HG03378 (cell line): ENCODE measurements around the gene GOLT1A.

ENCODE experiments used
- ATAC-seq: cut with Tn5 transposase; IDR thresholded peaks from one replicate; pipeline ENCODE4 v1.9.1; 2021; ENCODE audit warnings: mild to moderate bottlenecking, moderate library complexity; ENCODE audit not compliant: unreplicated experiment

The GOLT1A gene

DNA sequence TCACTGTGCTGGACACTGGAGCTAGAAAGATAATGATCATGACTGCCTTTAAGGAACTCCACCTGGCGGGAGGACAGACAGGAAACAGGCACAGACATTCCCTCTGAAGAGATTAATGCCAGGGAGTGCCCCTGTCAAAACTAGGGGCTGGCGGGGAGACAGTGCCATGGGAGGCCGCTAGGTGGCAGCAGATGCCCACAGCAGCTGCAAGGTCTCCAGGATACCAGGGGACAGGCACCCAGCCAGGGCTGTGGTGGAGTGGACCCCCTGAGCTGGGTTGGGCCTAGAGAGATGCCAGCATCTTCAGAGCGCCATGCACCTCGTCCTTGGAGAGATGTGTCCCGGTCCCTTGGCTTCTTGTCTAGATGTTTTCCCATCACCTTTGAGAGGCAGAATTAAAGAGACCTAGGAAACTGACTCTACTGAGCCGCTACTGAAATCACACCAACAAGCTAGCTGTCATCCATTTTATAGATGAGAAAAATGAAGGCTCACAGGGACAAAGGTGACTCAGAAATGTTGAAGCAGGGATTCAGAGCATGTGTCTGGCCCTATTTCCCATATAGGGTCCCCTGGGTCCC is 51.2 kb downstream of the GOLT1A start:
- no peak for ATAC-seq

DNA sequence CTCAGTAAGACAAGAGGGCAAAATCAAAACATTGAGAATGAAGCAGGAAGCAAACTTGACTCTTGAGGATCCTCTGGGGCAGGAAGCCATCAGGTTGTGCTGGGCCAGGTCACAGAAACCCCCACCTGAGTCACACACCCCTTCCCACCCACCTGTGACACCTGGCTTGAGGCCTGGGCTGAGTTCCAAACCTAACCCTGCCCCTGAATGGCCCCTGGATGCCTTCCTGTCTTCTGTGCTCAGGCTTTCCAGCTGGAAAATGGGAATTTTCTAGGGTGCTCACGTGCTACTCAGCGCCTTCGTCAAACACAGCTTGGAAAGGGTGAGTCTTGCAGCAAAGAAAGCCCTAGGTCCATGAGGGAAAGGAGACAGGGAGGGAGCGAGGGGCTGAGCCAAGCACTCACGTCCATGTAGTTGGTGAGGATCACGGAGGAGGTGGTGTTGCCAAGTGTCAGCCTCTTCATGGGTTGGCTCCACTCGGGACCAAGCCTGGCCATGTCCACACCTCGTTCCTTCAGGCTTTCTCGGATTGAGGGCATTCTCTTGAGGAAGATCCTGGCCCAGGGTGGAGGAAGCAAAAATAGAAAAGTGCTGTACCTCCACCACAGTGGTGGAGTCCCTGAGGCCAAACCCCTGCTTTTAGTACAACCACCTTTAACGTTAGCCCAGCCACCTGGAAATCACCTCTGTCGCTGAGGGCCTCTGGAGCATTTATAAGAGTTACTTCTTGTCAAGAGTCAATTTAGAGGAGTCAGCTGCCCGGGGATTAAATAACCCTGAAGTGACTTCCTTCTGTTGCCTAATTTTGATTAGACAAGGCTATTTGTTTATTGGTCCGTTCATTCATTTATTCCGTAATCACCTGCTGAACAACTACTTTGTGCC is 51.9 kb downstream of the GOLT1A start:
- no peak for ATAC-seq

DNA sequence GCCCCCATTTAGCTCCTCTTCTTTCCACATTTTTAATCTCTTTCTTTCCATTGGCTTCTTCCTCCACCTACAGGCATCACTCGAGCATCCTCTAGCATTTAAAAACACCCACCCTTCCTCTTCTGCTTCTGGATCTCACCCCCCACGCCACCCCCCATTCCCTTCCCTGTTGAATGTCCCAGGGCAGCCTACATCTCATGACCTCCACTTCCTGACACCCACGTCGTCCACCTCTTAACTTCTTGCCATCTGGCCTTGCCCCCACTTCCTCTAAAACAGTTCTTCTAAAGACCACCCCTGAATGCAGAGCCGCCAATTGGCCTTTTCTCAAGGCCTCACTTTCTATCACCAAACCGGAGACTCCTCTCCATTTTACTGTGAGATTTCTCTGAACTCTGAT is 55.8 kb downstream of the GOLT1A start:
- ATAC-seq, result no peak

DNA sequence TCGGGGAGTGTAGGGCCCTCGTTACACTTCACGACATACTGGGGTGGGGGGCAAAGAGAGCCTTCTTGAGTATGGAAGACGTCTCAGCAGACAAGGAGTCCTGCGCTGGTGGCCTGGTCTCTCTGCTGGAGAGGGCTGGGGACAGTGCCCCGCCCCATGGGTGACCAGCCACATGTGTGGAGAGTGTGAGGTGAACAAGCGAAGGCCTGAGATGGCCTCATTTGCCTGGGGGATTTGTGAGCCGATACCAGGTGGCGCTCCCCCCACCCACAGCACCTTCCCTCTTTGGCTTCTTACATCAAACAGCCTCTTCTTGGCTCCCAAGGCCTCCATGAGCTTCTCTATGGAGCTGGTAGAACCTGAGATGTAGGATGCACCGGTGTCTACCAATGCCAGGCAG is 57.9 kb downstream of the GOLT1A start:
- ATAC-seq, result no peak

GRCh38 chr1:204154568-204155255 is 59.1 kb downstream of the GOLT1A start:
- ATAC-seq, result no peak

- ATAC-seq, result no peak
These were observed 60.1 kb downstream of the GOLT1A start for GRCh38 chr1:204153667-204154066.

DNA sequence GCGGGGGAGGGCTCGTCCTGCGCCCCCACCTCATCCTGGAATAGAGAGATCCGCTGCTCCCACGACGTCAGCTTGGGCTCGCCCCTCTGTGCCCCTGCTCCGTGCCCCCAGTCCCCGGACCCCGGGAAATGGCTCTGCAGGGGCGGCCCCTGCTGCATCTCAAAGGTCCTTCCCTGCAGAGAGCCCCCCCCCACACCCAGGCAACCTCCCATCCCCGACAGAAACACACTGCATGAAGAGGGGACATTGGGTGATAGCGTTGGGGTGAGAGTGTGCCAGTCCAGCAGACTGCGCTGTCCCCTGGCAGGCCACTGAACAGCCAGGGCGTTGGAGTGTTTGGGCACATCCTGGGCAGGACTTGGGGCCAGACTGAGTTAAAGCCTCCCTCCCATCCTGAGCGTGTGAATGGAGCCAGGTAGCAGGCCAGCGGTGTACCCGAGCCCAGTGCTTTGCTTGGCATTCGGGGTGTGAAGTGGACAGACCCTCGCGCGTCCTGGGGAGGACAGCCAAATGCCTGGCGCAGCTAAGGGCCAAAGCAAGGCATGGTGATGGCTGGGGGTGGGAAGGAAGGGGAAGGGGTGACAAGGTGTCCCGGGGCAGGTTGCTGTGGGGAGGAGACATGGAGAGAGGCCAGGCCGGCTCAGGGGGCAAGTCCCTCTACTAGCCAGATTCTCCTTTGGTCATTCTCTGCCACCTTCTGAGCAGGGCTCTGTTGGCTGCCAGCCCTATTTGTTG is 61.3 kb downstream of the GOLT1A start:
- ATAC-seq, result no peak

DNA sequence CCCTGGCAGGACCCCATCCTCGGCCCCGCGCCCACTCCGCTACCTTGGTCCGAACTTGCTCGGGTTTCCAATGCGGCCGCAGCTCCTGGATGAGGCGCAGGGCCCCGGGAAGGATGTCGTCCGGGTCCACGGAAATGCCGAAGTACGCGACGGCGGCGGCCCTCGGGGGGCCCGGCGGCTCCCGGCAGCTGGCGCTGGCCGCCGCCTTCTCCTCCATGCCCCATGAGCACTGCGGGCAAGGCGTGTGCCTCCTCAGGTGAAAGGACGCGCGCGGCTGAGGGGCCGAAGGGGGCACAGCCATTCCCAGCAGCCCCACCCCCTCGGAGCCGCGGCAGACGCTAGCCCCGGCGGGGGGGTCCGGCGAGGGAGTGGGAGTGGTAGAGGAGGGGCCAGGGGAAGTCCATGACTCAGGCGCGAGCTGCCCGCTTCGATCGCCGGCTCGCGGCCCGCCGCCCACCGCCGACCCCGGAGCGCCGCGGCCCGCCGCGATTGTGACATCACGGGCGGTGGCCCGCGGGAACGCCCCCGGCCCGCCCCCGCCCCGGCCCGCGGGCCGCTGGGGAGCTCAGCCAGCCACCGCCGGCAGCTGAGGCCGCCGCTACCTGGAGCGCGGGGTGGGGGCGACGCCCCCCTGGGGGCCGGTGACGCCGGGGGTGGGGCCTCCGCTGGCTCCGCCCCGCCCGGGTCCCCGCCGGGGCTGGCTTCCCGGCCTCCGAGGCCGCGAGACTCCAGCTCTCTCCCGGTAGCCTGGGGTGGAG is 62.1 kb downstream of the GOLT1A start, which contains the start of gene ETNK2:
TSS of gene ETNK2 (minus strand) at position 493 of the 758 bp plus-strand sequence. CDS start at position 301, 192 bp downstream.
- no peak for ATAC-seq

DNA sequence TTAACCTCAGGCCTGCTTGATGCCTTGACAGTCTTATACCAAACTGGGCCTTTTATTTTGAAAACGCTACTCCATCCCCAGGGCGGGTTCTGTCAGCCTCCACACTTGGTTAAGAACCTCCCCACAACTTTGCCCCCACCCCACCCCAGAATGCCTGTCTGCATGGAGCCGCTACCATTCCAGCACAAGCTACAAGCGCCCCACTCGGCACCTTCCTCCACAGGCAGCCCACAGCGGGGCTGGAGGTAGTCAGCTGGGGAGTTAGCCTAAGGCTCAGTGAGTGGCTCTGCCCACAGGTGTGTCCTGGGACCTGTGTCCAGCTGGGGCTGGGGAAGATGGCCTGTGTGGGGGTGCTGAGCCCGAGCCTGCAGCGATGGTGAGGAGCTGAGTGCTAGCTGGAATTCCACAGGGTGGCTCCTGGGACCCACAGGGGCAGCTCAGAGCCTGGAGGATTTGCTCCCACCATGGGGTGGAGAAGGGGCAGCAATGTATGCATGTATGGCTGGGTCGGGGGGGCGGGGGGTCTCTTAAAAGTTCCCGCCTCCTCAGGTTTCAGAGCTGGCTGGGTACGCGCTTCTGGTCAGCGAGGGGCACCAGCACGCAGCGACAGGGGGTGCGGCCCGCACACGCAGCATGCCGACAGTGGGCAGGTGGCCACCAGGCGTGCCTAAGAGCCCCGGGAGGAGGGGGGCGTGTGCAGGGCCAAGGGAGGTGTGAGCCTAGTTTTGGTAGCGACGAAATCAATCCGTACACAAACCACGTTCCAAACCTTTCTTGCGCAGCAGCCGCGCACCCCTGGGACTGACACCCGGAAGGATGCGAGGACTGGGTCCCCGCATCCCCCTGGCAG is 62.9 kb downstream of the GOLT1A start:
- ATAC-seq, result no peak

GRCh38 chr1:204149635-204150565 is 63.9 kb downstream of the GOLT1A start:
- ATAC-seq, result no peak

DNA sequence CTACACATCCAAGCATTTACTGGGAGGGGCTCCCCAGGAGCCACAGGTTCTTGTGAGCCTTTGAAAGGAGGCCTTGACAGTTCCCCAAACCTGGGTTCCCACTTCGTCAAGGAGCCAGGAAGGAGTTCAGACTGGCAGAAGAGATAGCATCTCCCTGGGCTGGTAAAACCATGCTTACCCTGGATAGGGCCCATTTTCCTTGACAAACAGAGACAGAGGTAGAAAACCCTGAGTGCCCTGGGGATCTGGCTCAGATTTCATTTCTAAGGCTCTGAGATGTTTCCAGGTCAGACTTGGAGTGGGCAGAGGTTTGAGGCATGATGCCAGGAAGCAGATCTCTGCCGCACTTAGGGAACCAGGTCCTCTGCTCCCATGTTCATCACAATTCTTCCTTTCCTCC is 64.7 kb downstream of the GOLT1A start:
- ATAC-seq, result no peak
